IMR-90 (cell line): Measurements from ENCODE around the gene TMEM145.

Experiments used
- CTCF ChIP-seq: conservative IDR thresholded peaks from 2 replicates; pipeline ENCODE4 v1.5.1; 2012; ENCODE audit warnings: mild to moderate bottlenecking, low read depth, low read length, improper control_type of control experiment
- MAFK ChIP-seq: IDR thresholded peaks from 2 replicates; pipeline ENCODE4 v1.6.1; 2012; ENCODE audit warnings: low read depth, low read length, improper control_type of control experiment
- POLR2A ChIP-seq: IDR thresholded peaks from 2 replicates; pipeline ENCODE4 v1.6.1; 2012; ENCODE audit warnings: mild to moderate bottlenecking, low read depth, low read length

- TF ChIP-seq CTCF (no peak), POLR2A (no peak), MAFK (no peak)
Observed at GRCh38 chr19:42303101-42303464, 10.0 kb upstream of the TMEM145 start.
